Measurements from ENCODE around the gene NT5C1A.
A peak's percentile ranks its signal among the peaks of the same experiment; 100 is the strongest.

NT5C1A gene

DNA sequence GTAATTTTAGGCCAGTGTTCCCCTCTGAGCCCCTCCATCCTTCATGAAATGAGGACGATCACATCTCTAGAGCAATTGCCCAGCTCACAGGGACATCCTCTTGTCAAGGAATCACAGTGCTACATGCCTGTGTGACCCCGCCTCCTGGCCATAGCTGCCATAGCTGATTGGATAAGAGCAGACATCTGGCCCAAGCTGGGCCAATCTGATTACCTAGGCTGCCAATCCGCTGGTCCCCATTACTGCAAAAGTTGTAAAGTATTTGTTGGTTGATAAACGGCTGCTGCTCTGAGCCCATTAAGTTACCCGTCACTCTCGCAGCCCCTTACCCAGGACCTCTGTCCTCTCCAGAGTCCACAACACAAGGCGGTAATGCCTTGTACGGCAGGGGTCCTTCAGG lies 8.3 kb downstream of the NT5C1A start:
- no peak for DNase-seq (ENCODE audit: low read depth in 3 of 3, low spot score in 1 of 3)

- DNase-seq (ENCODE audit: low read depth in 3 of 3, low spot score in 1 of 3): no peak
Observed at GRCh38 chr1:39662861-39663260, 9.0 kb downstream of the NT5C1A start.

GRCh38 chr1:39659538-39659937 lies 12.4 kb downstream of the NT5C1A start:
- DNase-seq (ENCODE audit: low read depth in 3 of 3, low spot score in 1 of 3): no peak

DNA sequence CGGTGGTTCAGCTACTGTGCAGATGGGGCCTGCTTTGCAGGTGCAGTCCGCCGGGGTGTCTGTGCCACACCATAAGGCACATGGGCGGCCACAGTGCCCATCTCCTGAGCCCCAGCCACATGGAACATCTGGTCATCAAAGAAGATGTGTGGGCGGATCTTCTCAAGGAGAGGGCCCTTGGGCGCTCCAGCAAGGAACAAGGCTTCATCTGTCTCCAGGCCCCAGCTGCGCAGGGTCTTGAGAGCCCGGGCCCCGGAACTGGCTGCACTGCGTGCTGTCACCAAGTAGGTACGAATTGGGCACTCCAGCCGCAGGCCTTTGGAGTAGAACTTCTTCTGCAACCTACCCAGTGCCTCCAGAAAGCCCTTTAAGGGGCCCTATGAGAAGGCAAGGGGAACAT lies 12.8 kb downstream of the NT5C1A start:
- DNase-seq (ENCODE audit: low read depth in 3 of 3, low spot score in 1 of 3): no peak

DNA sequence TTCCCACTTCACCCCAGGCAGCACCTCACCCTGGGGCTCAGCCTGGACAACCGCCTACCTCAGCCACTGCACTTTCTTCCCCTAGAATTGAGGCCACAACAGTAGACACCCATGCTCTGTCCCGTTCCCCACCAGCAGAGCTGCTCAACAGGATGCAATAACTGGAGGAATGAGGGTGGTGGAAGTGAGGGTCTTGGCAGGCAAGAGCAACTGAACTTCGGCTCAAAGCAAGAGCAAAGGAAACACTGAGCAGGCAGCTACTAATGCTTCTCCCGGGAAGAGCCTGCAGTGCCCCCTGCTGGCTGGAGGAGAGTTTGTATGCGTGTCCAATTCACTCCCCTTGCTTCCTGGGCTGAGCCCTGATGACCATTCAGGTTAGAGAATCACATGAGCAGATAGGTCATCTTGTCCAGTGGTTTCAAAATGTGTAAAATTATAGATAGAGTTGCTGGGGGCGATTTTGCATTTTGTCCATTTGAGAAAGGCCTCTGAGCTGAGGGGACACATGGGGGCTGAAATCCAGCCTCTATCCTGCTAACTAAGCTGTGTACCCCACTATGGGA lies 13.9 kb downstream of the NT5C1A start:
- peak in 2 of 3 donors; percentile 23 to 50 for DNase-seq (ENCODE audit: low read depth in 3 of 3, low spot score in 1 of 3)

- DNase-seq (ENCODE audit: low read depth in 3 of 3, low spot score in 1 of 3): no peak
Observed at GRCh38 chr1:39657402-39657801, 14.5 kb downstream of the NT5C1A start.

DNA sequence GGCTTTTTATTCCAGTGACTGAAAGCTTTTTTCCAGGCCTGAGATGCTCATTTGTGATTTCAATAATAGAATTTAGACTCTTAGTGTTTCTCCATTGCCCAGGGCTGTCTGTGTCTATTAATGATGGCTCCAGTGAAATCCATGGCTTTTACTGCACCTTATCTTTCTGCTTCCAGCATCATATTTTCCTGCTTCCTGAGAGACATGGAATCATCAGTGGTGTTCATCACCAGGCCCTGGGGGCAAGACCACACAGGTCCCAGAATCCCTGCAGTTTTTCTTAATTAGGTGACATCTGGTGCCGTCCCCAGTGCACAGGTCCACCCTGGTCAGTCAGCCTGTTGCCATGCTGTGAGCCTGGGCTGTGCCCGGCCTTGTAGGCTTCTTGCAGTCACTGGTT lies 15.5 kb downstream of the NT5C1A start:
- DNase-seq (ENCODE audit: low read depth in 3 of 3, low spot score in 1 of 3): no peak

GRCh38 chr1:39655578-39656268 lies 16.2 kb downstream of the NT5C1A start:
- DNase-seq (ENCODE audit: low read depth in 3 of 3, low spot score in 1 of 3): no peak

GRCh38 chr1:39654291-39654690 lies 17.6 kb downstream of the NT5C1A start:
- DNase-seq (ENCODE audit: low read depth in 3 of 3, low spot score in 1 of 3): no peak

DNA sequence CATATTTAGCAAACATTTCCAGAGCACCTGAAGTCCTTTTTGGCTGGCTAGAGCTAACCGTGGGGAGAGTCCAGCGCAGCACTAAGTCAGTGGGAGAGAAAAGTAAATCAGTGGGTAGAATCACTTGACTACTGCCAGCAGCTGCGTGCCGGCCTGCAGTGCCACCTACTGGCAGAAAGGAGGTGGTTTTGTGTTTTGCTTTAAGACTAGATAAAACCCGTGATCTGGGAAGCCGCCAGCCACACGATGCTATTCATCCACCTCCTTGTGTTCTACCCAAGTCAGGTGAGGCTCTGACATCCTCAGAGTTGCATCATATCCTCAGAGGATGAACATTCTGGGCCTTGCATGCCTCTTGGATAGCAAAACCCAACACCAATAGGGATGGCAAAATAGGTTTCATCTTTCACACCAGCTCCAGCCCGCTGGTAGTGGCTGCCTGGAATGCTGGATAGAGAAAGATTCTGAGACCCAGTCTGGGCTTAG lies 18.3 kb downstream of the NT5C1A start:
- peak; percentile 45 to 59 (median 52) for DNase-seq (ENCODE audit: low read depth in 3 of 3, low spot score in 1 of 3)

- DNase-seq (ENCODE audit: low read depth in 3 of 3, low spot score in 1 of 3): no peak
Observed at GRCh38 chr1:39652554-39652953, 19.4 kb downstream of the NT5C1A start.

- no peak for DNase-seq (ENCODE audit: low read depth in 3 of 3, low spot score in 1 of 3)
Observed at GRCh38 chr1:39652105-39652504, 19.8 kb downstream of the NT5C1A start.

DNA sequence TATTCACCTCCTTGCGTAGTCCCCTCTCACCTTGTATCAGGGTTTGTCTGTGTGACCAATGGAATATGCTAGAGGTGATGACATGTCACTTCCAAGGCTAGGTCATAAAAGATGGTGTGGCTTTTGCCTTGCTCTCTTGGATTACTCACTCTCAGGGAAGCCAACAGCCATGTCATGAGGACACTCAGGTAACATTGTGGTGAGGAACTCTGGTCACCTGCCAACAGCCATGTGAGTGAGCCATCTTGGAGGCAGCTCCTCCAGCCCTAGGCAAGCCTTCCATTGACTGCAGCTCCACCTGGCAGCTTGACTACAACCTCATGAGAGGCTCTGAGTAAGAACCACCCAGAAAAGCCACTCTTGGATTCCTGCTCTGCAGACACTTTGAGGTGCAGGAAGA lies 21.5 kb downstream of the NT5C1A start:
- no peak for DNase-seq (ENCODE audit: low read depth in 3 of 3, low spot score in 1 of 3)

DNA sequence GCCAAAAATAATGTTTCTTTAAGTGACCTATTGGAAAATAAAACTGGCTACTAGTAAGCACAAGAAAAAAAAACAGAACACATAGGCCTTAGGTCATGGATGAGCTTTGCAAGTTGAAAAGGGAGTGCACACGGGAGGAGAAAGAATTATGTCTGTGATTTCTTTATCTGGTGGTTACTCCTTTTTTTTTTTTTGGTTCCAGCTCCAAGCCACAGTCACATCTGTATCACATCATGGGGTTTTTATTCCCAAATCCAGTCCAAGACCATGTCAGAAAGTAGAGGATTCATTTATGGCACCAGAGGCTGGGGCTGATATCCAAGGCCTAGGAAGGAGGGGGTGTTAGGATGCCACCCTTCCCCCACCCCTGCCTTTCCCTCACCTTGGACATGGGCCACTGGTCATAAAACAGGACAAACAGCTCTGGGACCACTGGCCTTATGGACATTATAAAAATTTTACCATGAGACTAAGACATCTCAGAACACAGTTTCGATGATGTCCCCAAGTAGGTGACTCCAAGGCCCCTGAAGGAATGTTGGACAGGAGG lies 22.2 kb downstream of the NT5C1A start:
- no peak for DNase-seq (ENCODE audit: low read depth in 3 of 3, low spot score in 1 of 3)

- no peak for DNase-seq (ENCODE audit: low read depth in 3 of 3, low spot score in 1 of 3)
Observed at GRCh38 chr1:39648496-39648895, 23.4 kb downstream of the NT5C1A start.

DNA sequence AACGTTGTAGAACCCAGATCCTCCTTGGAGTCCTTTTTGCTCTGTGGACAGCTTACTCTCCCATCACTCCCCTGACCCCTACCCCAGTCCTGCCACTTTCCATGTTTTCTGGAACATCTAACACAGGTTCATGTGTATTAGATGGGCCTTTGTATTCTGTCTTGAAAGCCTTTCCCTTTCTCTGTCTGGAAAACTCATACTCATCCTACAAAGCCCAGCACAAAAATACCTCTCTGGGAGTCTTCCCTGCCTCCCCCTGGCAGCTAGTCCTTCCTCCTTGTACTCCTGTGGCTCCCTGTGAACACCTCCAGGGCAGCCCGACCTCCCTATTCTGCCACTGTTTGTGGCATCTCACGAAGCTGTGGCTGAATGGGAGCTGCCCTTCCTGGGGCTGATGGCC lies 24.7 kb downstream of the NT5C1A start:
- DNase-seq (ENCODE audit: low read depth in 3 of 3, low spot score in 1 of 3): no peak

DNA sequence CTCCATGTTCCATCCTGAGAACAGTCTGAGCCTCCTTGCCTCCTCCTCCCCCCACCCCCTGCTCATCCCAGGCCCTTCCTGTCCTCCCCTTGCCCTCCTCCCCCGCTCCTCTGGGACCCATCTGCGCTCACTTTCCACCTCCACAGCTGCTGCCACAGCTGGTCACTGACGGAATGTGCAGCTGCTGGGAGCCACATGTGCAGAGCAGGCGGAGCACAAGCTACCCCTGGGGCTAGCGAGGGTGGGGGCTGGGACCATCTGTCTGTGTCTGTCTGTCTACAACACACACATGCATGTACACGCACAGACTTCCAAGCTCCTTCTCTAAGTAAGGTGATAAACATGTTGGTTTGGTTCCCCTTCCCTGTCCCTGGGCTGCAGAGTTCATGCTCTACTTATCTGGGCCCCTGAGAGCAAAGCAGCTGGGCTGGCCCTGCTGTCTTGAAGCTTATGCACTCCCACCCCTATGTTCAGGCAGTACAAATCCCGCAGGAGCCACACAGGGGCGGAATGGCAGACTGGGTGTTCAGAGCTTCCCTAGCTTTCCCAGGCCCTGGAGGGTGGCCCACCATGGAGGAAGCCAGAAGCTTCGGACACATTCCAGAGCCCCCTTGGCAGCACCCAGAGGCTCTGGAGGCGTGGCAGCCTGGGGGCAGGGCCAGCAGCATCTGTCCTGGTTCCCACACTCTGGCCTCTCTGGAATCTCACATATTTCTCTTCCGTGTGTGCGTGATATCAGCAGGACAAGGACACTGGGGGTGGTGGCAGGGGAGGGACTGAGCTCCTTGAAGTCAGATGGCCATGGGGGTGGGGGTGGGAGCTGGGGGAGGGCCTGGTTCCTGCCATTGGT lies 25.4 kb downstream of the NT5C1A start:
- no peak for DNase-seq (ENCODE audit: low read depth in 3 of 3, low spot score in 1 of 3)

DNA sequence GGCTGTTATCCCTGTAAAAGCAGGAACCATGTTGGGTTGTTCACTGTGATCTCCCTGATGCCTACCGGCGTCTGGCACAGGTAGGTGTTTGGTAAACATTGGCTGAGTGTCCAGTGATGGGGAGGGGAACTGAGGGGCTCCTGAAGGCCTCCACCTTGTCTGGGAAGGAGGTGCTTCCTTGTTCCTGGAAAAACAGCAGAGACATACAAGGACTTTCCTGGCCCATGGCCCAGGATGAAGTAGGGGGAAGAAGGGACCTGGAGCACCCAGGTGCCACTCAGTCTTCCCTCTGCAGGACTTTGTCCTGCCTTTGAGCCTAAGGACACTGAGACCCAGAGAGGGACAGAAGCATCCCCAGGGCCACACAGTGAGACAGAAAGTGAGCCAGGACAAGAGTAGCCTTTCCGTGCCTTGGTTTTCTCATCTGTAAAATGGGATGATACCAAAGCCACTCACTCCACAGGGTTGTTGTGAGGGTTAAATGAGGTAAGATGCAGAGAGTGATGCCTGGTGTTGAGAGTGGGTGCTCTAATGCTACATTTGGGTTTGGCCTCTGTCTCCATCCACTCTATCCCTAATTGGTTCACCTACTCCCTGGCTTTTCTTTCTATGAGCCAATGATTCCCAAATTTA lies 26.4 kb downstream of the NT5C1A start:
- no peak for DNase-seq (ENCODE audit: low read depth in 3 of 3, low spot score in 1 of 3)

DNA sequence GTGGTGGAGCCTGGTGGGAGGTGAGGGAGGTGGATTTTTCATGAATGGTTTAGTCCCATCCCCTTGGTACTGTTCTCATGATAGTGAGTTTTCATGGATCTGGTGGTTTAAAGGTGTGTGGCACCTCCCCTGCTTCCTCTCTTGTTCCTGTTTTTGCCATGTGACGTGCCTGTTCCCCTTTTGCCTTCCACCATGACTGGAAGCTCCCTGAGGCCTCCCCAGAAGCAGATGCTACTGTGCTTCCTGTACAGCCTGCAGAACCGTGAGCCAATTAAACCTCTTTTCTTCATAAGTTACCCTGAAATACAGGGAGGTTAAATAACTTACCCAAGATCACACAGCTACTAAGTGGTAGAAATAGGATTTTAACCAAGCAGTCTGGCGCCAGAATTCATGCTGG lies 28.2 kb downstream of the NT5C1A start:
- DNase-seq (ENCODE audit: low read depth in 3 of 3, low spot score in 1 of 3): no peak

DNA sequence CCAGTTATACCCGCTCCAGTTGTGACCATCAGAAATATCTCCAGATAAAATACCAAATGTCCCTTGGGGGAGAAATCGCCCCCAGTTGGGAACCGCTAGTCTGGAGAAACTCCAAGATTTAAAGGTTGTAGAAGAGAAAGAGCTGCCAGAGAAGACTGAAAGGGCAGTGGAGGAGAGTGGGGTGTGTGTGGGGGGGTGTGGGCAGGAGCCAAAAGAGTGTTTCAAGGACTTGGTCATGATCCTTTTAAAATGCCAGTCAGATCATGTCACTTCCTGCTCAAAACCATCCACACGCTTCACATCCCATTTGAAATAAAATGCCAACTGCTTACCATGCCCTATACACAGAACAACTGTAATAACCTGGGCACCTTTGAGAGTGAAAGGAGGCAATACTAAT lies 29.1 kb downstream of the NT5C1A start:
- no peak for DNase-seq (ENCODE audit: low read depth in 3 of 3, low spot score in 1 of 3)

DNA sequence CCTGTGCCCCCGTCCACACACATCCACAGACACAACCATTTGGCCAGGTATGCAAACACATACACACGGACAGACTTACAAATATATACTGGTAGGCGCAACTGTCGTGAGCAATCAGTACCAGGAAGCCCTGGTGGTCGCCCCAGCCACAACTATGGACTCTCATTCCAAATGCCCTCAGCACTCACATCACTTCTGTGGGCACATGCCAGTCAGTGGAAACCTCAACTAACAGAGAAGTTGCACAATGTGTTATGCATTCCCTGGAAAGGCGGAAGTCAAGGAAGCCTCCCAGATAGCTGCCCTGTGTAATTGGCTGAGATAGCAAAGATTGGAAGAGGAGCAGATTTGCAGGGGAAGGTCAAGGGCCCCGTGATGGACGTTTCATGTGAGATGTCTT lies 31.0 kb downstream of the NT5C1A start:
- DNase-seq (ENCODE audit: low read depth in 3 of 3, low spot score in 1 of 3): no peak

Data from stimulated activated CD4-positive, alpha-beta T cell treated with anti-CD3 and anti-CD28 coated beads, TNF-alpha, amount 100 ng/mL, for 1 hour (primary cell).